Ramos (cell line): ENCODE data around the gene ALLC.

Experiments used
- in situ Hi-C: fragments of 300-500 bp; cut with MboI; formaldehyde crosslinking; loops from one replicate; pipeline ENCODE4 v1.14.3; 2022; ENCODE audit warnings: low sequenced_read_pairs; ENCODE audit not compliant: unreplicated experiment

The ALLC gene

DNA sequence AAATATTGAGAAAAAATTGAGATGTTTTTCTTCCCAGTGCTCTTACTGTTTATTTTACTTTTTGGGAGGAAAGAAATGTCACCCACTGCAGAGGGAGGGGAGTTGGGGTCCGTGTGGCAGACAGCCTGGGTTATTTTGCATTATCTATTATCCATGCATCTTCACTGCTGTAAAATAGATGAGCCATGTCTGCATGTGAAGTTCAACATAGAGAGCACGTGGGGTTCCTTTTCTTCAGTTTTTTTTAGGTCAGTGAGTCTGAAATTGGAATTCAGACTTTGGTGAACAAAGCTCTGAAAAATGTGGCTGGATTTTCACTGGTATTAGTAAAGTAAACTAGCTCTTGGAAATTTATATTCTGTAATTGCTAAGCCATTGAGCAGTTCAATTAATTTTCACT is 47.8 kb downstream of the ALLC start:
- in situ Hi-C loops: no loop called here

DNA sequence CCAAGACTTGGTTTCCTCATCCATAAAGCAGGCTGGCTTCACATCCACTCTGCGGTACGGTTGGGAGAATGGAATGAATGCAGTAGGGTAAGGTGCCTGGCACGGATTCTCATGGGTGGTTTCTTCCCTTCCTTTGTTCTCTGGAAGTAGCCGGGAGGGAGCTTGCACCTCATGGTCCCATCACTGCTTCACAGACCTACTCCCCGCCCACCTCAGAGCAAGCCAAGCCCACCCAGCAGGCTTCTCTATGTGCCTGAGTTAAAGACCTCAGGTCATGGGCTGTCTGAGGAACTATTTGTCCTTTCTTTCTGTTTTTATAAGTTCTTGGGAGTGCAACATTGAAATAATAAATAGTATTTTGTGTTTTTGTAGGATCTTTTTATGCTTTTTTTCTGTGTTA is 48.9 kb downstream of the ALLC start:
- in situ Hi-C loops: no loop called here

DNA sequence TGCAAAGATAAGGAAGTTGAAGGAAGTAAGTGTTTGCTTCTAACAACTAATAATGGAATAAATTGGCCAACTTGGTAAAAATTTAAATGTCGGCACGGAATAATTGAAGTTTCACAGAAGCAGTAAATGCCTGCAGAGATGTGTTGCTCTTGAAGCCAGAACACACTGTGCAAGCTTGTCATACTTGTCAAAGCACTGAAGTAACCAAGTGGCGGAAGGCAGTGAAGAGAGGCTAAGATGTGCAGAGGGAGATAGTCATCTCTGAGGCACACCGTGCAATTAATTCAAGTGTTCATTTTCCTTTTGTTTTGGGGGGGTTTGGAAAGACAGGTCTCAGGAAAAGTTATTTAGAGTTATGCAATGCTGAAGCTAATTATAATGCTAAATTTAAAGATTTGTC is 50.6 kb downstream of the ALLC start:
- in situ Hi-C loops: no loop called here

DNA sequence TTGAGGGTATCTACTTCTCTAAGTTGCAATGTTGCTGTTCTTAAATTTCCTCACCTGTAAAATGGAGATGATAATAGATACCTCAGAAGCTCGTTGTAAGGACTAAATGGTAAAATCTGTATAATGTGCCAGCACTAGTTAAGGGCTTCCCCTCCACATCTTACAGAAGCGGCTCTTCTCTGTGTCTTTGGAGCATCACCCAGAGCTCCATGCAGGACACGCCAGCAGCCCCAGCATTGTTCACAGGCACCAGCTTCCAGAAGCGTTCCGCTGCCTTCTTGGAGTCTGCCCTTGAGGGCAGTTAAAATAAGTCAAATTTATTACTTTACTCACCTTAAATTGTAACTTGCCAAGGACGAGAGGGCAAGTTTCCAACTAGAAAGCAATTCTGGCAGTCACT is 51.2 kb downstream of the ALLC start:
- in situ Hi-C loops: no loop called here

DNA sequence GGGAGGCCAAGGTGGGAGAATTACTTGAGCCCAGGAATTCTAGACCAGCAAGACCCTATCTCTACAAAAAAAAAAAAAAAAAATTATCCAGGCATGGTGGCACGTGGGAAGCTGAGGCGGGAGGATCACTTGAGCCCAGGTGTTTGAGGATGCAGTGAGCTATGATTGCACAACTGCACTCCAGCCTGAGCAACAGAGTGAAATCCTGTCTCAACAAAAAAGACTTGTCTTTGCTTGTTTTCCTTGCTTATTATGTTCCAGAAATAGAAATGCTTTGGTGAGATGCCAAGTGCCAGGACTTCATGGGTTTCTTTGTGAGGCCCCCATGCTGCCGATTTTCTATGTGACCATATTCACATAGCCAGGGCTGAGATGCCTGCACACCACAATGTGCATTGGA is 54.4 kb downstream of the ALLC start:
- in situ Hi-C loops: no loop called here

DNA sequence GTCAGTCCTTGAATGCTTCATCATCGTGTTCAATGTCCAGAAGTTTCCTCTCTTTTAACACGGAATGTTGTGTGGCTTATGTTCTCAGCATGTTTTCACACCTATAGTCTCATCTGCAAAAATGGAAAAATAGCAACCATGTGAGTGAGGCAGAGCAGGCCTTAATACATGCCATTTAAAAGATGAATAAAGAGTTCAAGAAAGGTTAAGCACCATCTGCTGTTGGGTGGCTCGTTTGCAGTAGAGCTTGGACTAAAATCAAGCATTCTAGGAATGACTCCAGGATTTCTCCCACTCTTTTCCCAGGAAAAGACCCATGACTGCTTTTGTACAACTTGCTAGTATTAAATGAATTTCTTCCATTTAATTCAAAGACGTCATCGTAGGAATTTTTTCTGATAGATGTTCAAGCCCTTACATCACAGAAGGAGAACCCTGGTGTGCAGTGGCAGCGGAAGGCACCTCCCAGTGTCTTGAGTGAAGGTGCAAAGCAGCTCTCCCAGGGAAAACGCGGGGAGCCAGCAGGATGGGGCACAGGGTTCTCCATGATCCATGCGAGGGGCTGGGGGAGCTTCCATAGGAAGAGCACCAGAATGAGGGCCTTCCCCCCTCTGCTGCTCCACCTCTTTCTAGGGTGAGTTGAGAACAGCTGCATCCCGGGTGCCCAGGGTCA is 55.0 kb downstream of the ALLC start:
- in situ Hi-C loops: no loop called here

DNA sequence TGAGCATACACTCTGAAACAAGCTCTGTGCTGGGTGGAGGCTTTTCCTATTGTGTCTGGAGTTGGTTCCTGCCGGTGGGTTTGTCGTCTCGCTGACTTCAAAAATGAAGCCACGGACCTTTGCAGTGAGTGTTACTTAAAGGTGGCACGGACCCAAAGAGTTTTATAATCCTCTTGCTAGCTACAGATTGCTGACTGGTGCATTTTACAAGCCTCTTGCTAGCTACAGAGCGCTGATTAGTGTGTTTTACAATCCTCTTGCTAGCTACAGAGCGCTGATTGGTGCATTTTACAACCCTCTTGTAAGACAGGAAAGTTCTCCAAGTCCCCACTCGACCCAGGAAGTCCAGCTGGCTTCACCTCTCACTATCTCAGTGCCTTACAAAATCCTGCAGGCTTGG is 60.7 kb downstream of the ALLC start:
- in situ Hi-C loops: no loop called here

DNA sequence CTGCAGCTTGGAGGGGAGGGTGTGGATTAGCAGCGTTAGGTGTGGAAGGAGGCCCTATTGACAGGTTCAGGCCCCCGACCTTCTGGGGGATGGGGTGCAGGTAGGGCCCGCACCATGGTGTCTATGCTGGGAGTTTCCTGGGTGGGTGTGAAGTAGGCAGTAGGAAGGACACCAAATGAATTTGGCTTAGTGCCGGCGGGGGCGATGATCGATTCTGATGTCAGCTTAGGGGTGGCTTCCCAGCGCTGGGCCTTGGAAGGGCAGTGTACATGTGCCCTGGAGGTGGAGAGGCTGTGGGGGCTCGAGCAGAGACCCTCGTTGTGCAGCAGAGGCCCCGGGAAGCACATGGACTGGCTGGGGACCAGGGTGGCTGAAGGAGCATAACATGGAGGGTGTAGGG is 67.0 kb downstream of the ALLC start:
- in situ Hi-C loops: no loop called here

DNA sequence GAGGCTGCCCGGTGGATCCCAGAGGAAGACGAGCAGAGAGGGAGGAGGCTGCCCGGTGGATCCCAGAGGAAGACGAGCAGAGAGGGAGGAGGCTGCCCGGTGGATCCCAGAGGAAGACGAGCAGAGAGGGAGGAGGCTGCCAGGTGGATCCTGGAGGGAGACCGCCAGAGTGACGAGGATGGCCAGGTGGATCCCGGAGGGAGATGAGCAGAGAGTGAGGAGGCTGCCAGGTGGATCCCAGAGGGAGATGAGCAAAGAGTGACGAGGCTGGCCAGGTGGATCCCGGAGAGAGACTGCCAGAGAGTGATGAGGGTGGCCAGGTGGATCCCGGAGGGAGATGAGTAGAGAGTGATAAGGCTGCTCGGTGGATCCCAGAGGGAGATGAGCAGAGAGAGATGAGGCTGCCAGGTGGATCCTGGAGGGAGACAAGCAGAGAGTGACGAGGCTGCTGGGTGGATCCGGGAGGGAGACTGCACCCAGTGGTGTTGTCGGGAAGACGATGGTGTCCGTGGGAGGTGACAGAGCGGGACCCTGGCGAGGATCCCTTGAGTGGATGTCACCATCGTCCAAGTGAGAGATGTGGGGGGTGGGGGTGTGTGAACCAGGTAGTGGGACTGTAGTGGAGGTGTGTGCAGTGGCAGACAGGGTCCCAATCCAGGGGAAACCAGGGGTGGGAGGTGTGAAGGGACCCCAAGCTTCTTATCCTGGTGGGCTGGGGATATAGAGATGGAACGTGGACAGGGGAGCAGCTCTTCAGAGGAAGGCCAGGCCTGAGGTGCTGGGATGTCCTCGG is 67.7 kb downstream of the ALLC start:
- in situ Hi-C loops: no loop called here

DNA sequence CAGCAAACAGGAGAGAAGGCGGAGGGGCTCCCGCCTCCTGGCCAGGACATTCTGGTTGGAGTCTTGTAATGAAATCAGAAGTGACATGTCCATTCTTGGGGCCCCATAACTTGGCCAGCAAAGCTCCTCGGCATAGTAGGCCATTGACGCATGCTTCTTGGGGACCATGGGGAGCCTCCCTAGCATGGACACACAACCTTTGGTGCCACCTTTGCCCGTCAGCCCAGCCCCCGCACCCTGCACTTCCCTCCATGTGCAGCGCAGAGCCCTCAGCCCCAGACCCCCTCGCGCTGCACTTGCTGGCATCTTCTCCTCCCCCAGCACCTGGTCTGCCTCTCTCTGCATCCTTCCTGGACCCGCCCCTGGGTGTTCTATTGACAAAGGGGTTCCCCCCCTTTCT is 68.5 kb downstream of the ALLC start:
- in situ Hi-C loops: no loop called here

DNA sequence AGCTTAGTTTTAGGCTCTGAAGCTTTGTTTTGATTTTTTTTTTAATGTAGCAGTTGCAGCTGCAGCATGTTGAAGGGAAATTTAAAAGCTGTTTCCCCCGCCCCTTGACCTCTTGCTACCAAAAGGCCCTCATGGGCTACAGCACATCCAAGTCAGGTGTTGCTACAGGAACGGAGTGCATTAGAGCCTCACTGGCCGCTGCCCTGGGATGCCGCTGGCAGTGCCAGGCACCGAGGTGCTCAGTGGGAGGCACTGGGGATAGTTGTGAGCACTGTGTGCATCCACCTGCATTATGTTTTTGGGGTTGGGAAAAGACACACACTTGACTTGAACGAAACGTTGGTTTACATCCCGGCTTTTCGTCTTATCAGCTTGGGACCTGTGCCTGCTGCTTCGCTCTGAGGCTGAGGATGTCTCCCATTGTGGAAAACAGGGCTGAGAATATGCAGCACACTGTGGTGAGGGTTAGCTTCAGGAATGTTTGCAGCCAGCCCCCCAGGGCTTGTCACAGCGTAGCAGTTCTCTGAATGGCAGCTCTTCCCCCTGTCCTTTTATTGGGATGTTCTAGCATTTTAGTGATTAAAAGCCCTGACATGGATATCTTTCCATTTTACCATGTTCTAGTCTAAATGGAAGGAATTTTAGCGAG is 69.5 kb downstream of the ALLC start:
- in situ Hi-C loops: no loop called here

DNA sequence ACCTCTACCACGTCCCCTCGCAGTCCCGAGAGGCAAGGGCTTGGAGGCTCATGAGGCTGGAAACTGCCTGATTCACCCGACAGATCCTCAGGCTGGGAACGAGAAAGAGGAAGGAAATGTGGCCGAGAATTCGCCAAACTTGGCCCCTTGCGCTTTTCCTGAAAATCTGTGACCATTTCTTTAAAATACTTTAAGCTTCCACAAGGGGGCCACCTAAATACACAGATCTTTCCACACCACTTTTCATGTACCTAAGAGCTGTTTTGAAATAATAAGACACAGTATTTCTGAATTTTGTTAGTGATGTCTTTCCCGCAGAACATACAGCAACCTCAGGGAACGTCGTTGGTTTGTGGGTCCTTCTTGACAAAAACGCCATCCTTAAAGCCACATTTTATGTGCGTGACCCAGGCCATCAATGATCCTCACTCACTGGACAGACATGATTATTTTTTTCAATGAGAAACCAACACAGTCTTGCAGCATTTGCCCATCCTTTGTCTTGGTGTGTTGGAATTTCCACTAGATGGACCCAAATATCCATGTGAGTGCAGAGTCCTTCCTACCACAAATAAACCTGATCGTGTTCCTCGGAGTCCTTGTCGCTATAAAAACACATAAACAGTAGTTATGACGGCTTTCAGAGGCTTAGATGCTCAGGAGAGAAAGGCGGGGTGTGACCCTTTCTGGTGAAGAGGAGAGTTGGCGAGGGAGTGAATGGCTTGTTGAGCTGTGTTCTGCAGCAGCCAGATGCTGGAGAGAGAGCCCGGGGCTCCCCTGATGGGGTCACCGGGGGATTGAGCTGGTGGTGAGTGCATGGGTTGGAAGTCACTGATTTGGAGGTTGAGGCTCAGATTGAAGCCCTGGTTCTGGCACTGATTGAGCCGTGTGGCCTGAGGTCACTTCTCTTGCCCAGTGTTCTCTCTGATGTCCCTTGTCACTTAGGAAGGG is 70.4 kb downstream of the ALLC start:
- in situ Hi-C loops: no loop called here

DNA sequence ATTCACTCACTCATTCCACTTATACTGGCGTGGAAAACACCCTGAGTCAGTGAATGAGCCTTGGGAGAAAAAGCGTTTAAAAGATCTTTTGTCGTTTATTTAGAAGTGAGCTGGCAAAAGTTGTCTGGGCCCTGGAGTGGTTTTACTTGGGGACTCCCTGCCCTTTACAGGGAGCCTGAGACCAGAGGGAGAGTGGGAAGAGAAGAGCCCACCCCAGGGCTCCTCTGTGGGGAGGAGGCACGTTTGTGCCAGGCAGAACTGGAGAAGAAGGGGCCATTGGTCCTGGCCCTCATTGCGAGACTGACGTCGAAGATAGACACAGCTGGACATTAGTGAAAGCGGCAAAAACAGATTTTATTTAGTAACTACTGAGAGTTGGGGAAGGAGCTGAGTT is 71.1 kb downstream of the ALLC start:
- in situ Hi-C loops: no loop called here

DNA sequence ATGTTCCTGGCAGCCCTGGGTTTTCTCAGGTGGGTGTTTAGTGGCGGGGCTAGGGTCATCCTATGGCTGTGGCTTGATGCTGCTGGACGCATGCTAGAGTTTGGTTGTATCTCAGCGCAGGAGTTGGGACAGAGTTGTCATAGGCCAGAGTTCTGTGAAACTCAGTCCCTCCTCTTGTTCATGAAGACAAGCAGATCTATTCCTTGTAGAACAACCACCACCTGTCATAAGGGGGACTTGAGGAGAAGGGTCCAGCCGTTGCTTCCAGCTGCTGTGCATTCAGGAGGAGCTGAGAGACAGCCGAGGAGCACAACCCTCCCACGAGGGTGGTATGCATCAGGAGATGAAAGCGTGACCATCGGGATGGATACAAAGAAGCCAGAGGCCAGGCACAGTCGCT is 71.8 kb downstream of the ALLC start:
- in situ Hi-C loops: no loop called here

DNA sequence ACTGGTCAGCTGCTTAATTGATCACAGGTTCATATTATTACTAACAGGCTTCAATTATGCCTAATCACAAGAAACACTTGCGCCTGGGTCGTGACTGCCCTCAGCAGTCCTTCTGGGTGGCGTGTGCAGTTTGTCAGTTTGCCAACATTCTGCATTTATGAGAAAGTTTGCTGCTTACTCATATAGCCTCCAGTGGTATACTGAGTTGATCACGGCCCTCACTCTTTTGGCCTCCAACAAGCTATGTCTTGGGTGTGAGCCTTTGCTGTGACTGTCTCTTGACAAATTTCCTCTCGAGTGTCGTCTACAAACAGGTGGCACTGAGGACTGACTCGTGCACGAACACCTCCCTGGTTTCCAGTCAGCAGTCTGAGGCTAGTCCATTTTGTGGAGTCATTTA is 72.6 kb downstream of the ALLC start:
- in situ Hi-C loops: no loop called here

DNA sequence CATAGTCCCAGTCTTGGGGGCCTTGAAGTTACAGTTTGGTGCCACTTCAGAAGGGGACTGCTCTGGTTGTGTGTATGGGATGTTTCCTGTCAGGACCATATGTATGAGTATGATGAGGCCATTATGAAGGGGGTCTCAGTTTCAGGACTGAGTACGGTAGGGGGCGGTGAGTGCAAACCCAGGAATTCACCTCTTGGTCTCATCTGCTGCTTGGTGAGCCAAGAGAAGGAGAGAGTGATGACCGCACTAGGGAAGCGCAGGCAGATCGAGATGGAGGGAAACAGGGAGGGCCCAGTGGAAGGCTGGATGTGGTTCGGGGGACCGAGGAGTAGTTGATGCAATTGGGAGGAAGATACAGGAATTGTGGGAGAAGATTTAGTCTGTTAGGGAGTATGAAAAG is 73.8 kb downstream of the ALLC start:
- in situ Hi-C loops: no loop called here

DNA sequence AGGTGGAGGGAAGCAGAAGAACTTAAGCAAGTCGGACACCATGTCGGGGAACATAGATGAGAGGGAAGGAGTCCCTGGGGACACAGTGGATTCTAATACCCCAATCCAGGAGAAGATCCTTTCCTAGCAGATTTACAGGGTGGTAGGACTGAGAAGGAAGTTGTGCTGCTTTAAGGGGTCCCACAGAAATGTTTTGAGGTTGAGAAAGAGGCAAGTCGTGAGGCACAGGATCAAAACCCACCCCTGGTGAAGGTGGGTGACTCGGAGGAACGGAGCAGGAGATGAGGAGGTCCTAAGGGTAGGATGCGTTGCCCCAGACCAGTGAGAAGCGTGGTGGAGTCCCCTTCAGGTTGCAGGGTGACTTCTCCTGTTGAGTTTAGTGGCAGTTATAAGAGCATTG is 78.1 kb downstream of the ALLC start:
- in situ Hi-C loops: no loop called here

DNA sequence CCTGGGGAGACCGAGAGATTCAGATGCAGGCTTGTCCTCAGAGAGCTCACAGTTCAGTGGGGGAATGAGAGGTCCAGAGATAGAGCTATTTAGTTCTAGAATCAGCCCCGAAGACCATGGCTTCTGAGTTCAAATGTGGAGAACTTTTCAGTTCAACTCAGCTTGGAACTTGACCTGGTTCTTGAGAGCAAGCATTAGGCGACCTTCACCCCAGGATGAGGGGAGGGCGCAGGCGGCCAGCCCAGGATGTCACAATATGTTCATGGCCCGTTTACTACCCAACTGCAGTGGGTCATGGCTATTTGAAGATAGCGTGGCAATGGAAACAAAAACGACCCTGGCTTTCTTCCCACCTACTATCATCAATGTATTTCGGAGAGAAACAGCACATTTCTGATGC is 79.1 kb downstream of the ALLC start:
- in situ Hi-C loops: no loop called here

DNA sequence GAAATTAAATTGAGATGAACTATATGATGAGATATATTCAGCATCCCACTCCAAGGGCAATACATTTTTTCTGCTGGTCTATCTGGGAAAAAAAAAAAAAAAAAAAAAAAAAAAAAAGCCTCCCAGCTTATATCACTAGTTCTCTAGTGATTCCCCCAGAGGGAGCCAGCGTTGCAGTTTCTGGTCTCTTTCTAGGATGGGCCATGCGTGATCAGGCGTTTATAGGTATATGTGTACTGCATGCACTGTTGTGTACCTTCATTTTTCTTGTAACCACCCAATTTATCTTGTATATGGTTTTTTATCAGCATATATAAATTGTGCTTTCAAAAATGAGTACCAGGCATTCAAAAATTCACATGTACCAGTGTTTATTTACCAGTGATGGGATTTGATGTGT is 80.5 kb downstream of the ALLC start:
- in situ Hi-C loops: no loop called here

DNA sequence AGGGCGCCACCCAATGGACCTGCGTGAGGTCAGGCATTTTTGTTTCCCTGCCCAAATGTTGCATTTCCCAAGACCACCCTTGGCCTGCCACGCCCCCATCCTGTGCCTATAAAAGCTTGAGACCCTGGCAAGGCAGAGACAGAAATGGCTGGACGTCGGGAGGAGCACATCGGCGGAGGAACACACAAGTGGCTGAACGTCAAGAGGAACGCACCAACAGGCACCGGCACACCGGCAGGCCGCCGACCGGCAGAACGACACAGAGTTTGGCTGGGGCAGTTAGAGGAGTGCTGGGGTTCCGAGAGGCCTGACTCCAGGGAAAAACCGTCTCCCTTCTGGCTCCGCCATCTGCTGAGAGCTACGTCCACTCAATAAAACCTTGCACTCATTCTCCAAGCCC is 81.3 kb downstream of the ALLC start:
- in situ Hi-C loops: no loop called here

DNA sequence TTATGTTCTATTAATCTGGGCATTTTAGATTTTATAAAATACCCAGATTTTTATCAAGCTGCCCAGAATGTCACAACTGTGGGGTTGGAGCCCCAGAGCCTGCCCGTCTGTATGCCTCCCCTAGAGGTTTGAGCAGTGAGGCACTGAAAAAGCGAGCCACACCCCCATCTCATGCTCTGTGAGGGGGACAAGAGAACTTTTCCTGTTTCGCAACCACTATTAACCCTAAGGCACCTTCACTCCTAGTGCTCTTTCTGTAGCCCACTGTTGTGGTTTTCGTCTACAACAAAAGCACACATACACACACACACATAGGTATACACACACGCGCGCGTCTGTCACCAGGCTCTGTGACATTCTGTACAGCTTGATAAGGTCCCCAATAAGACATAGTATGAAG is 83.4 kb downstream of the ALLC start:
- in situ Hi-C loops: no loop called here
